HG02610 (cell line): Measurements from ENCODE around the gene ADARB1.

Experiments
- ATAC-seq: cut with Tn5 transposase; IDR thresholded peaks from one replicate; pipeline ENCODE4 v1.9.1; 2021; ENCODE audit warnings: mild to moderate bottlenecking, moderate library complexity; ENCODE audit not compliant: unreplicated experiment

The ADARB1 gene

DNA sequence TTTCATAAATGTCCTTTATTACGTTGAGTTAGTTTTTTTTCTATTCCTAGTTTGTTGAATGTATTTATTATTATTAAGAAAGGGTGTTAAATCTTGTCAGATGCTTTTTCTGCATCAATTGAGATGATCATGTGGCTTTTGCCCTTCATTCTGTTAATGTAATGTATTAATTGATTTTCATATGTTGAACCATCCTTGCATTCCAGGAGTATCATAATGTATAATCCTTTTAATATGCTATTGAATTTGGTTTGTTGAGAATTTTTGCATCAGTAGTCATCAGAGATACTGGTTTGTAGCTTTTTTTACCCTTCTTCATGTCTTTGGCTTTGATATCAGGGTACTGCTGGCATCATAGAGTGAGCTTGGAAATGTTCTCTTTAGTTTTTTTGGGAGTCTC lies 113.3 kb downstream of the ADARB1 start:
- ATAC-seq = no peak

DNA sequence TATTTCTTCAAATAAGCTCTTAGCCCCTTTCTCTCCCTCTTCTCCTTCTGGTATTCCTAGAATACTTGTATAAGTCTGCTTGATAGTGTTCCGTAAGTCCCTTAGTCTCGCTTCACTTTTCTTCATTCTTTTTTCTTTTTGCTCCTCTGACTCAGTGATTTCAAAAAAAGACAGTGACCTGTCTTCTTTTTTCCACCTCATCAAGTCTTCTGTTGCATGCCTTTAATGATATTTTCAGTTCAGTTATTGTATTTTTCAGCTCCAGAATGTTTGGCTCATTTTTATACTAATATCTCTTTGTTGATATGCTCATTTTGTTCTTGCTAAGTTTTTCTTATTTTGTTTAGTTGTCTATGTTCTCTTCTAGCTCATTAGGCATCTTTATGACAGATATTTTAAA lies 115.6 kb downstream of the ADARB1 start:
- no peak for ATAC-seq

DNA sequence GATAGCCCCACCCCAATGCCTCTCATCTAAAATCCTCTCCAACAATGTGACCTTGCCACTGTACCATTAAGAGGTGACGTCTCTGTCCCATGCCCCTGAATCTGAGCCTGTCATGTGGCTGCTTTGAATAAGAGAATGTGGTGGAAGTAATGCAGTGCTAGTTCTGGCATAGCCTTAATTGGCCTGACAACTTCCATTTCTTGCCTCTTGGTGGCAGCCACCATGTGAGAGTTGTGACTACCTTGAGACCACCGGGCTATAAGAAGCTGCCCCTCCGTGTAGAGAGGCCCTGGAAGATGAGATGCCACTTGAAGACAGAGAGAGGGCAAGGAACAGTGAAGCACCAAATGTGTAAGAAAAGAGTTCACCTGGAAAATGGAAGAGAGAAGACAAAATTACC lies 118.0 kb downstream of the ADARB1 start:
- no peak for ATAC-seq

DNA sequence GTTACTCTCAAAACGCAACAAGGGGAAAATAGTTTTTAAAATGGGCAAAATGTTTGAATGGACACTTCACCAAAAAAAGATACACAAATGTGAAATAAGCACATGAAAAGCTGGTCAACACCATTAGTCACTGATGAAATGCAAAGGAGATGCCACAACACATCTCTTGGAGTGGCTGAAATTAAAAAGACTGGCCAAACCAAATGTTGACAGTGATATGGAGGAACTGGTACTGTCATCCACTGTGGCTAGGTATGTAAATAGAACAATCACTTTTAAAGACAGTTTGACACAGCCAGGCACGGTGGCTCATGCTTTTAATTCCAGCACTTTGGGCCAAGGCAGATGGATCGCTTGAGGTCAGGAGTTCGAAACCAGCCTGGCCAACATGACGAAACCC lies 122.2 kb downstream of the ADARB1 start:
- no peak for ATAC-seq

DNA sequence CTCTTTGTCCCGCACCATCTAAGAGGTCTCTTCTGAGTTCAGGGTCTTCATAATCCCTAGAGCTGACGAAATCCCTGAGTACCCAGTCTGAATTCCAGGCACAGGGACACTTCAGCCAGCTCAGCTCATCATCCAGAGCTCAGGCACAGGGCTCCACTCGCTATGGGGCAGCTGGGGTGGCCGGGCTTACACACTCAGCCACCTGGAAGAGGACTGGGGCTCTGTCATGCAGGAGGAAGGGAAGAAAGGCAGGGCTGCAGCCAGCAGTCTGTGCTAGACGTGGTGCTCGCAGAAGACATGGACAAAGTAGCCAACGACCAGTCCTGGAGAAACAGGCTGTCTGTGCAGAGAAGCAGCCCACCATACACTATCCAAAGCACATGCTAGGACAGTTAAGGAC lies 124.8 kb downstream of the ADARB1 start:
- no peak for ATAC-seq

DNA sequence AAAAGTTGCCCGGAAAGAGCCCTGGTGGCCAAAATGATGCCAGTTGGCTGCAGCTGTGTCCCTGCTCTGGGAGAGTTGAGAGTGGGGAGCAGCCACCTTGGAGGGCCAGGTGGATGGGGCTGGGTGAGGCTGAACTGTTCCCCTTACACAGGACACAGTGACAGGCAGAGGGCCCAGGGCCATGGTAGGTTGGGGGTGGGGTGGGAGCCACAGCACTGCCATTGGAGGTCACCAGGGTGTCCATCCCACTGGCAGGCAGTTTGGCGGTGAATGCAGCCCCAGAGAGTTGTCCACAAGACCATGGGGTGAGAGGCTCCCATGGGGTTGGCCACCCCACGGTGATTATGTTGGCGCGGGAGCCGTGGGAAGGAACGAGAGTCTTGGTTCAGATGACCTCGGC lies 125.7 kb downstream of the ADARB1 start:
- no peak for ATAC-seq

DNA sequence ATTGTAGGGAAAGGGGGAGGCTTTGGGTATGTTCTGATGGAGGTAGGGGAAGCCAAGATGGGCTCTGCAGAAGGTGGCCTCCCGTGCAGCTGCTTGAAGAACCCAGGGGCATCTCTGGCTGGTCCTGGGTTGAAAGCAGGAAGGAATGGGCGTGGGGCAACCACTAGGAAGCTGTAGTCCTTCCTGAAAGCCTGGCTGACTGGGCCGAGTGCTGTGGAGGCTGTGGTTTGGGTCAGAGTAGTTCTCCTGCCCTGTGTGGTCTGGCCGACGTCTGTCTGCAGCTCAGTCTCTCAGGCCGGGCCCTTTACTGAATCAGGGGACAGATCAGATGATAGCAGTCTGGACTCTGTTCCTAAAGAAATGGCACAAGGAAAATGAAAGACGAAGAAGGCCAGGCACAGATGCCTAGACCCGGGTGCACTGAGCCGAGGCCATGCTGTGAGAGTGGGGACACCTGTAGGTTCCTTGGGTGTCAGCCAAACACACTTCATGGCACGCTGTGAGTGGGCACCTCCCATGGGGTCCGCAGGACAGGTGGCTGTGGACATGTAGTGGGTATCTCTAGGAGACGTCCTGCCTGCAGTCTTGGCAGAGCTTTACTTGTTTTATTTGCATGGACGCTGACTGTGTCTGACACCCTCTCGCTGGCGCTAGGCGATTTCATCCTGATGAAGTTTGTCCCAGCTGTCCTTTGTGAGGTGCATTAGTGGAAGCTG lies 126.4 kb downstream of the ADARB1 start:
- no peak for ATAC-seq

DNA sequence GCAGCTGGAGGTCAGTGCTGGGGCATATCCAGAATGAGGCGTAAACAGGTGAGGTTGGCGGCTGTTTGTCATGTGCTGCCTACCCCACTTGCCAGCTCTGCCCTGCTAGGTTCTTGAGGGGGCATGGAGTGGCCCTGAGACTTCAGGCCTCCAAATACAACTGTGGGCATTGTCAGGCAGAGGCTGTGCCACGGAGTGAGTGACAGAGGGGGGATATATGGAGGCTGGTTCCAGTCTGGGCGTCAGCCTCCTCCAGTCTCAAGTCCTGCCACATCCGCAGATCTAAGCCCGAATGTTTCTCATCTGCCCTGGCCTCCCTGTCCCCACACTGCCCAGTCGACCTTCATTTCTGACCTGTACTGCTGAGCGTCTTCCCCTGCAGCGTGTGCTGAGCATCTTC lies 128.0 kb downstream of the ADARB1 start:
- ATAC-seq = no peak

DNA sequence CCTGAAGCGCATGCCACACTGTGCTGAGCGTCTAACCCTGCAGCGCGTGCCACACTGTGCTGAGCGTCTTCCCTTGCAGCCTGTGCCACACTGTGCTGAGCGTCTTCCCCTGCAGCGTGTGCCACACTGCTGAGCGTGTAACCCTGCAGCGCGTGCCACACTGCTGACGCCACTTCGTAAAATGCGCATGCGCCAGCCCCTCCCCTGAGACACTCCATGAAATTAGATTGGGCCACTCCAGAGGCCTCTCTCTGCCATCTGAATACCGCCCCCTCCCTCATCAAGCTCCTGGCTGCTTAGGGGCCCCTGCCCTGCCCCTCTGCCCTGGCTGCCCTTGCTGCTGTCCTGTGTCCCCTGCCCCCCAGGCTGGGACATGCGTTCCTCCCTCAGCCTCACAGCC lies 128.5 kb downstream of the ADARB1 start:
- no peak for ATAC-seq

DNA sequence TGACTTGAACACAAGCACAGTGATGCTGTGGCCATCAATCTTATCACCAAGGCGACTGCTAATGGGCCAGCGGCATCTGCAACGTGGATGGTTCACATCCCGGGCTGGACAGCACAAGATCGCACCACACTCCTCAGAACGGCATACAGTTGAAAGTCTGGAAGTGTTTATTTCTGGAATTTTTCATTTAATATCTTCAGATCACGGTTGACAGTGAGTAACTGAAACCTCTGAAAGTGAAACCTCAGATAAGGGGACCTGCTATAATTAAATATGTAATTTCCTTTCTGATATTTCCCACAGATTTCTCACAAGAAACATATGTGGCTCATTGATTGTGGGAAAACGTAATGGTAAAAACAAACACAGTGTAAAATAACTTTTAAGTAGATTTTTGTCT lies 129.6 kb downstream of the ADARB1 start:
- ATAC-seq = no peak

DNA sequence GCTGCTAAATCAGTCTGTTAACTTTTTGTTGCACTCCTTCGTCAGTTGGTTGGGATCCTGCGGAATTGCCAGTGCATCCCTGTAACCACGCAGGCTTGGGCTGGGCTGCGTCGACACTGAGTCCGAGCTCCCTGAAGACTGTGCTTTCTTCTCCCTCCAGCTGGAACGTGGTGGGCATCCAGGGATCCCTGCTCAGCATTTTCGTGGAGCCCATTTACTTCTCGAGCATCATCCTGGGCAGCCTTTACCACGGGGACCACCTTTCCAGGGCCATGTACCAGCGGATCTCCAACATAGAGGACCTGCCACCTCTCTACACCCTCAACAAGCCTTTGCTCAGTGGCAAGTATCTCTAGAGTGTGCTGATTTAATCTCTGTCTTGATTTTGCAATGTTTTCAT lies 130.0 kb downstream of the ADARB1 start:
- no peak for ATAC-seq

DNA sequence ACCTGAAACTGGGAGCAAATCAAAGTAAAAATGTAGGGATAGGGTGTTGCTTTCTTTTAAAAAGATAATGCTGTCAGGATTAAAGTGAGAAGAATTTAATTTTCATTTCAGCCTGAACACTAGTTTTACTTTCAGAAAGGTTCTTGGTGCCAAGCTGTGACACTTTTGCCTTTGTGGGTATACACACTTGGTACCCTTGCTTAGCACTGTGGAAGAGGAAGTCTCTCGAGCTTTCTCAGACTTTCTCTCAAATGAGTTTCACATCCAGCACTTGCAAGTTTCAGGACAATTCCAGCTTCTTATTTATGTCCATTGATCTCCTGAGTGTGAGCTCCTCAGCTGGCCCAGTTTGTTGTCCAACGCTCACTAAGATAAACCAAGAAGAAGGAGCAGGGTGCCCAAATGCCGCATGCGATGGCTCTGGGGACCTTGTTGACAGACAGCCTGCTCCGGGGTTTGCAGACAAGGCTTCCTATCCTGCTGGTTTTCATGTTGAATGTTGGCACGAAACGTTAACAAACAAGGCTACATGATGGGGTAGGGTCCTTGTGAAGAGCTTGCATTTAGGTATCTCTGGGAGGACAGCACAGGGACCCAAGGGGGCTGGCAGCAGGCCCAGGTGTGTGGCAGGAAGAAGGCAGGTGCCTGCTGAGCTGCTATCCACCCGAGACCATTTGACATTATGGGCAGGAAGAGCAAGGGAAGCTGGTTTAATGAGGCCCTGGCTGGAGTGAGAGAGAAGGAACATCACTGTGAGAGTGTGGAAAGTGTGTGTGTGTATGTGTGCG lies 133.7 kb downstream of the ADARB1 start:
- no peak for ATAC-seq

DNA sequence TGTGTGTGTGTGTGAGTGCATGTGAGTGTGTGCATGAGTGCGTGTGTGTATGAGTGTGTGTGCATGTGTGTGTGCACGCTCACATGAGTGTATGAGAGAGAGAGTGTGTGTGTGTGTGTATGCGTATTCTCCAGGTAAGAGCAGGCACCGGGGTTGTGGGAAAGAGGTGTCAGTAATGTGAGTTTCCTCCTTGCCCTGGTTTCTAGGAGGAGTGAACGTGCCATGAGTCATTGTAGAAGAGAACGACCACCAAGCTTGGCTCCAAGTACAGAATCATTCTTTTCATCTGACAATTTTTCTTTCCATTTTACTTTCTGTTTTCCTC lies 134.2 kb downstream of the ADARB1 start:
- no peak for ATAC-seq

DNA sequence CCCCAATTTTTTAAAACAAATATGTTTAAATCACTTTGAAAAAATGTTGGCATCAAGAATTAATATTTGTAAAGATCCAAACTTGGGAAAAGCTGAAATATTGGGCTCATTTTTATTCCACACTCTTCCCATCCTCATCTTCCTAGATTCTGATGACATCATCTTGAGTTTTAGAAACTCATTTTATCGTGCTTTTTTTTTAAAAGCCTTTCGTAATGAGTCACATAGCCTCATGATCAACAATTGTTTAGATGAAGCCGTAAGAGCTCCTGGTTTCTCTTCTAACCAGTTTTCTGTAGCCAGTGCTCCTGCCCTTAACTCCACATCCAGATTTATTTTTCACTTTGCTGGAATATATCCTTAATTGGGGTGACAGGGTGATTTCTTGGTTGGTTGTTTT lies 134.7 kb downstream of the ADARB1 start:
- ATAC-seq = no peak

DNA sequence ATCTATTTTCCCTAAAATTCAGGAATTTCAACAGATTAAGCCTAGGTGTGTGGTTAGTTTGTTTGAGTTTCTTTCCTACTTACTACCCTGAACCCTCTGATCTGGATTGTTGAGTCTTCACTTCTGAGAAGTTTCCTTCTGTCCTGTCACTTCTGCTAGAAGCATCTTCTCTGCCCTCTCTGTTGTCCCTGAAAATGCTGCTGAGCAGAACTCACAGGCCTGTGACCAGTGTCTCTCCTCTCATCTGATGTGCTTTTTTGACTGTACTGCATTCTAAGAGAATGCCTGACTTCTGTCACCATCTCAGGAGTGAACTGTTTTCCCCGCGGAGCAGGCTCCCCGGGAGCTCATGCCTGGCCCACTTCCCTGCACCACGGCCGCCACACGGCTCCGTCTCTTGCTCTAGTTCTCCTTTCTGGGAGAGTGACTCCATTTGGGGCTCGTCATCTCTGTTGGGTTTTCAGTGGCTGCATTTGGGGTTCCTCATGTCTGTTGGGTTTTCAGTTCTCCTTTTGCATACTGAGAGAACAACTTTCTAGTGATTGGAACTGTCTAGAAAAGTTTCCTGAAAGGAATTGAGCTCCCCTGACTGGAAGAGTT lies 135.4 kb downstream of the ADARB1 start:
- no peak for ATAC-seq

DNA sequence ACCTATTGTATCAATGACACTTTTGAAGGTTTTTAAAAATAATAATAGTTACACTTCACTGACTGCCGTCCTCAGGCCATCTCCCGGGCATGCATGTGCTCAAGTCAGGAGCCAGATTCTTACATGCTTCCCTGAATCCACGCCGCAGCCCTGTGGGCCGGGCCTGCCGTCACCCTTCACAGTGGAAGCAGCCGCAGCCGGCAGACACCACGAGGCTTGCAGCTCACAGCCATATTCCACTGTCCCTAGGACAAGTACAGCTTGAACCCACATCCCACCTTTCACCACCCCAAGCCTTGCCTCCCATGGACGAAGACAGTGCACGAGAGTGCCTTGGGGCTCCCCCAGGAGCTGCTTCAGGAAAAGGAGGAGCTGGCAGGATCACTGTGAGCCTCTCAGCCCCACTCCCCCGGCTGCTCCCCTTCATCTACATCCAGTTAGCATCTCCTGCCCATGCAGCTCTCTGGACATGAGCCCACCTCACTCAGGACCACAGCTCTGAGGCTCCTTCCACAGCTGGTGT lies 136.1 kb downstream of the ADARB1 start:
- no peak for ATAC-seq

DNA sequence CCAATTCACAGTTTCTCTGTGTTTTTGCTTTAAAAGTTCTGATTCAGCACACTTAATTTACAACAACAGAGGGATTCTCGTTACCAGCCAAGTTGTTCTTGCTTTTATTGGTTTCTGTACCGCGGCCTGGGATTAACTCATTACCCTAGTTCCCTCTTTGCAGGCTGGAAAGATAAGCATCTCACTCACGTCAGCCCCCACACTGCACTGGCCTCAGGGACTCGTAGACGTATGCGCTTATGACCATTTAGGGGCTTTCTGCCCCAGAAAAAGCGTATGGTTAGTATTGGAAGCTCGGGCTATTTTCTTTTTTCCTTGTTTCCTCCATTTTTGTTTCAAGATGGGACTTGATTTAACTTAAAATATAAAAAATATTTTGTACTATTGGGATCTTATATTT lies 137.3 kb downstream of the ADARB1 start:
- no peak for ATAC-seq

DNA sequence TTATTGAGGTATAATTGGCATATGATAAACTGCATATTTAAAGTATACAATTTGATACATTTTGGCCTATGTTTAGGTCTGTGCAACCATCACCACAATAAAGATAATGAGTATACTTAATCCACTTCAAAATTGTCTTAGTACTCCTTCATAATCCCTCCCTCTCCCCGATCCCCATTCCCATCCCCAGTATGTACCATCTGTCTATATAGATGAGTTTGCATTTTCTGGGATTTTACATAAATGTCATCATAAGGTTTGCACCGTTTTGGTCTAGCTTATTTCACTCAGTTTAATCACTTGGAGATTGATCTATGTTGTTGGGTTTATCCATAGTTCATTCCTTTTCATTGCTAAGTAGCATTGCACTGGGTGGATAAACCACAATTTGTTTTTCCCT lies 139.0 kb downstream of the ADARB1 start:
- no peak for ATAC-seq

DNA sequence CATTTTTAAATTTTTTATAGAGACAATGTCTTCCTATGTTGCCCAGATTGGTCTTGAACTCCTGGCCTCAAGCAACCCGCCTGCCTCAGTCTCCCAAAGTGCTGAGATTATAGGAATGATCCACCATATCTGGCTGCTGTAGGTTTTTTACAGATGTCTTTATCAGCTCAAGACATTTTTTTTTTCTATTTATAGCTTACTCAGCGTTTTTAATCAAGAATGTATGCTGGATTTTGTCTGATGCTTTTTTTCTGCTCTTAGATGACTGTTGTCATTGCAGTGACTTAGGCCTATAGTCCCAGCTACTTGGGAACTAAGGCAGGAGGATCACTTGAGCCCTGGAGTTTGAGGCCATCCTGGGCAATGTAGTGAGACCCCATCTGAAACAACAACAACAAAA lies 140.8 kb downstream of the ADARB1 start:
- ATAC-seq = no peak

DNA sequence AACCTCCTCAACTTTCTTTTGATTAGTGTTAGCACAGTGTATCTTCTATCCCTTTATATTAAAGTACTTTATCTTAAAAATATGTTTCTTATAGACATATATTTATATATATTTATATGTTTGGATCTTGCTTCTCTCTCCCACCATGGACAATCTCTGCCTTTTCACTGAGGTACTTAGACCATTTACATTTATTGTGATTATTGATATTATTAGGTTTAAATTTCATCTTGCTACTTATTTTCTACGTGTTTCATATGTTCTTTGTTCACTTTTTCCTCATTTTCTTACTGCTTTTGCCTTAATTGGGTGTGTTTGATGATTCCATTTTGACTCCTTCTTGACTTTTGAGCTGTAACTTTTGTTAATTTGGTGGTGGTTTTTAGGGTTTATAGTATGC lies 142.6 kb downstream of the ADARB1 start:
- no peak for ATAC-seq

DNA sequence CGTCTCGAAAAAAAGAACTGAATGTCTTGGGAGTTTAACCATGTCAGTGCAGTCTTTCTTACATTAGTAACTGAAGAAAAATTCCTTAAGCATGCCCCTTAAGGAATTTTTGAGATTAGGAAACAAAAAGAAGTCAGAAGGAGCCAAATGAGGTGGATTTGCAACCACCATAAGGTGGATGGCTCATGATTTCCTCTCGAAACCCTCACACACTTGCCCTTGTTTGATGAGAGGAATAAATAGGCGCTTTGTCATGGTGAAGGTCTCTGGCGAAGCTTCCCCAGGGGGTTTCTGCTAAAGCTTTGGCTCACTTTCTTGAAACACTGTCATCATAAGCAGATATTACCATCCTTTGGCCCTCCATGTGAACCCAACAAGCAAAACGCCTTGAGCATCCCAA lies 145.1 kb downstream of the ADARB1 start:
- ATAC-seq = no peak

DNA sequence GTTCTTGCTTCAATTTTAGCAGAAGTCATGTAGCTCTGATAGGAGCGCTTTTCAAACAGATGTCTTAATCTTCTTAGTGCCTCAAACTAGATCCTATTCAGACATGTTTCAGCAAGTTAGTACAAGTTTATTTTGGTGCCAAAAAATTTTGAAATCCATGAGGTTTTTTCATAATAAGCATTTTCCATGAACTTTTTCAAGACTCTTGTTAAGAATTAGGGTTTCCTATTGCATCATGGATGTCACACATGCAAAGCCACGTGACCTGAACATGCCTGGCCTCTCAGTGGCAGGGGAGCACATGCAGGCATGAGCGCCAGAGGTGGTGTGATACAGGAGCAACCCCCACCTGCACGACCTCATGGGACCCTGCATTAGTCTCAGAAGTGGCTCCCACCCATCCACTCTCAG lies 145.7 kb downstream of the ADARB1 start:
- no peak for ATAC-seq
